Measurements from ENCODE around the gene MRPL23. TPM values are rescaled to one million over a fixed set of nuclear protein-coding genes. Genes with fewer than 3 reads are reported as not detected.

Gene MRPL23
- total RNA-seq, 1 donor from 2014 or later: 51.3 TPM

DNA sequence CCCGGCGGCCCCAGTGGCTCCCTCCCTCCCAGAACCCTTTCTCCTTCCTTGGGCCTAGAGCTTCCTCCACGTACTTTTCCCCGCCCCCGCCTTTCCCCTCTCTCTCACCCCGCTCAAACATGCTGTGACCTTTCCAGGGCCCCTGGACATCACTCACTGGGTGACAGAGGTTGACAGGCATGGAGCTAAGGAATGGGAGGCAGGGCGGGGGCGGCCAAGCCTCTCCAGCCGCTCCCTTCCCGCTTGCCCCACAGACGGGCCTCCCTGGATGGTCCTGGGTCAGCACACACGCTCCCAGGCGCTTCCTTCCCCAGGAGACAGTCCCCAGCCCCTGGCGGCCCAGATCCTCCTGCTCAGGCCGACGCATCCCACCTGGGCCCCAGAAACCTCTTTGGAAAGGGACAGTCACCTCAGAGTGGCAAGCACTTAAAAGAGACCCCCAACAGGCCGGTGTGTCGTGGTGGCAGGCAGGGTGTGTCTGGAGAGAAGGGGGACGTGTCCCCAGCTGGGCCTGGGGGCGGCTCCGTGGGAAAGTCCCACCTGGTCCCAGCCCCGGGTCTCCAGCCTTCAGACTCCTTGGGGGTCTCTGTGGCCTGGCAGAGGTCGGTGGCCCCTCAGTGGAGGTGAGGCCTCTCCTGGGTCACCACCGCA, 41.7 kb downstream of the MRPL23 start:
- intact Hi-C loops (cut with micrococcal nuclease): no loop called here

DNA sequence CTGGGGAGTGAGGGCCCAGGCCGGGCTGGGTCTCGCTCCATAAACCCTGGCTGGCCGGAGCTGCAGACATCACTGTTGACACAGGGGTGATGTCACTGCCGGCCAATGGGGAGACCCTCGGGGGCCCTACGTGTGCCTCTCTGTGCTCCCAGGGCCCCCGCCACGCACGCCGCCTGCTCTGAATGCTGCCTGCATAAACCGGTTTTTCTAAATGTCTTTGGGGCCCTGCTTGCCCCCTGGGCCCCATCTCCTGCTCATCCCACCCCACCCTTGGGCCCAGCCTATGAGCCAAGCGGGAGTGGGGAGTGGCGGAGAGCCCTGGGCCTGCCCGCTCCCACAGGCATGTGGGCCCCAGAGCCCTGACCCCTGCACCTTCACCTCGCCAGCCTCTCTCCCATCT, 42.8 kb downstream of the MRPL23 start:
- intact Hi-C loops (cut with micrococcal nuclease): no loop called here

DNA sequence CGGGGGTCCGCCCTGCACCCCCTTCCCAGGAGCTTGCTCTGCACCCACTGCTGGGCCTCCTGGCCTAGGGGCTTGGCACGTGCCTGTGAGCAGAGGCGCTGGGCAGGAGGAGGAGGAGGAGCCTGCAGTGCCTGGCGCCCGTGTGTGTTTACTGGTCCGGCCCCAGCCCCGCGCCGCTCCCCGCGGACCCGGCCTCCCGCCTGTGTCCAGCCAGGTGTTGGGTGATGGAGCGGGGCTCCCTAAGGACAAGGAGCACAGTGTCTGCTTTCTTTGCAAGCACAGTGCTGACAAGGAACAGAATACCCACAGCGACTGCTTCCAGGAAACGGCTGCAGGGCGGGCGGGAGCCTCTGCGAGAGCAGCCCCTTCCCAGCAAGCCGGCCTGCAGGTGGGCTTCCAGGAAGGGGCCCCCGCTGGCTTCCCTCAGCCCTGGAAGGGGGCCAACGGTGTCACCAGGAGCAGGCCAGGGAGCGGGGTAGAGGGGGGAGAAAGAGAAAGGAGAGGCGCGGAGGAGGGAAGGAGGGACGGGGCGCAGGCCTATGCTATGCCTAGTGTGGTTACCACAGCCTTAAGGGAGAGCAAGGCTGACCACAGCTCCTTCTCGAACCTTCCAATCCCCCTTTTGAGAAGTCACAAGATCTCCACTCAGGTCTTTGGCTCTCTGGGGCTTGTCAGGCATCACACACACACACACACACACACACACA, 43.9 kb downstream of the MRPL23 start:
- intact Hi-C loops (cut with micrococcal nuclease): no loop called here

DNA sequence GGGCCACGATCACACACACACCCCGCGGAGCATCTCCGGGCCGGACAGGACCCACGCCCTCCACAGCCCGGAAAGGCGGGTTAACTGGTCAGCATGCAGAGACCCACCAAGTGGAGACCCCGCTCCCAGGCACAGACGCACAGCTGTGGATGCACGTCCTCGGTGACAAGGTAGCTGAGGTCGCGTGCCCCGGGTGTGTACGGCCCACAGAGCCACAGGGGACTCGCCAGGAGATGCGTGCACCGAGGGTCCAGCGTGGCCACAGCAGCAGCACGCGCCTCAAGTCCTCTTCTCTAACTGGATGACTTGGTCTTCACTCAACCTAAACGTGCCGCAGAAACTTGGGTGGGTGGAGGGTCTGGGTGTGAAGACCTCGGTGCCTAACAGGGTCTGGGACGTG, 45.0 kb downstream of the MRPL23 start:
- intact Hi-C loops (cut with micrococcal nuclease): no loop called here

GRCh38 chr11:1994121-1994520, 47.0 kb downstream of the MRPL23 start:
- intact Hi-C loops (cut with micrococcal nuclease): no loop called here

- intact Hi-C loops (cut with micrococcal nuclease): no loop called here
These were observed 50.6 kb downstream of the MRPL23 start, which contains the start of gene H19 for GRCh38 chr11:1997755-1998154. Gene H19 (minus strand): TSS chr11:1997842.

GRCh38 chr11:1998290-1998689, 51.2 kb downstream of the MRPL23 start:
- intact Hi-C loops (cut with micrococcal nuclease): no loop called here

GRCh38 chr11:1998861-1999260, 51.7 kb downstream of the MRPL23 start:
- intact Hi-C loops (cut with micrococcal nuclease): no loop called here

DNA sequence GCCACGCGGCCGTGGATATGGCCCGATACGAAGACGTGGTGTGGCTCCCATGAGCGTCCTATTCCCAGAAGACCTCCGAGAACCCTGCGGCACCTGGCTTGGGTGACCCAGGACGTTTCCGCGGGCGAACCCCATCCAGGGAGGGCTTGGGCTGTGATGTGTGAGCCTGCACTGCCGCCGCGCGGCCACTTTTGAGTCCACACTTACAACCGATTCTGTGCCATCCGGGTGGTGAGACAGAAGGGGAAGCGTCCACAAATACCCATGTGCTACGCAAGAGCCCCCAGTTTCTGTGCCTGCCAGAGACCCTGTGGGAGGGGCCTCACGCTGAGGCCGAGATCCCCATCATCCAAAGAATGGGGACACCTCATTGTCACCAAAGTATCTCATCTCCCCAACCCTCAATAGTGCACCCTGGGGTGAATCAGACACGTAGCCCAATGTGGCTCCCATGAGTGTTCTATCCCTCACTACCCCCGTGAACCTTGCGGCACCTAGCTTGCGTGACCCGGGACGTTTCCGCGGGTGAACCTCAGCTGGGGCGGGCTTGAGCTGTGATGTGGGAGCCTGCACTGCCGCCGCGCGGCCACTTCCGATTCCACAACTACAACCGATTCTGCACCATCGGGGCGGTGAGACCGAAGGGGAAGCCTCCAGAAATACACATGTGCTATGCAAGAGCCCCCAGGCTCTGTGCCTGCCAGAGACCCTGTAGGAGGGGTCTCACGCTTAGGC, 55.1 kb downstream of the MRPL23 start:
- intact Hi-C loops (cut with micrococcal nuclease): no loop called here

DNA sequence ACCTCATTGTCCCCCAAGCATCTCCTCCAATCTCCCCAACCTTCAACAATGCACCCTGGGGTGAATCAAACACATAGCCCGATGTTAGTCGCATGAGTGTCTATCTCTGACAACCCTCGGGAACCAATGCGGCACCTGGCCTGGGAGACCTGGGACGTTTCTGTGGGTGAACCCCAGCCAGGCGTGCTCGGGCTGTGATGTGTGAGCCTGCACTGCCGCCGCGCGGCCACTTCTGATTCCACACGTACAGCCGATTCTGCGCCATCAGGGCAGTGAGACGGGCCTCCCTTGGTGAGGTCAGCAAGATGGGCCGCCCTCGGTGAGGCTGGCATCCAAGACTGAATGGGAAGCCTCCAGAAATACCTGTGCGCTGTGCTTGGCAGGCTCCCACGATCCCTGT, 55.7 kb downstream of the MRPL23 start:
- intact Hi-C loops (cut with micrococcal nuclease): no loop called here

DNA sequence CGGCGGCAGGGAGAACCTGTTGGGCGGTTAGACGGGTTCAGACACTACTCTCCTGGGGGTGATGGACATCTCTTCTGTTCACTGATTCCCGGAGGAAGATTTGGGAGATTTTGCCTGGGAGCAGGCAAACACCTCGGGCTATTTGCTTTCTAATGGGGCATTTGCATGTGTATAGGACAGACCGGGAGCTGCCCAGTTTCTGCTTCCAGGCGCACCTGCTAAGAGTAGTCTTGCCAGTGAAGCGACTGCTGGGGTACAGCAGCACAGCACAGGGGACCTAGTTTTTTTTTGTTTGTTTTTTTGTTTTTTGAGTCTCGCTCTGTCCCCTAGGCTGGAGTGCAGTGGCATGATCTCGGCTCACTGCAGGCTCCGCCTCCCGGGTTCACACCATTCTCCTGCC, 57.3 kb downstream of the MRPL23 start:
- intact Hi-C loops (cut with micrococcal nuclease): no loop called here

Other genes starting within 250 kb of the MRPL23 start
- gene IFITM10, start 196.7 kb upstream of the MRPL23 start, total RNA-seq: 1.2 and 1.8 TPM in 2 replicates
- gene CTSD, start 183.4 kb upstream of the MRPL23 start, total RNA-seq: 209 and 218 TPM in 2 replicates
- not detected in 2 replicates for gene SYT8, start 112.3 kb upstream of the MRPL23 start, total RNA-seq
- gene TNNI2, start 108.4 kb upstream of the MRPL23 start, total RNA-seq: not detected in 2 replicates
- 418 and 430 TPM in 2 replicates for gene LSP1, start 94.2 kb upstream of the MRPL23 start, total RNA-seq
- gene PRR33, start 55.4 kb upstream of the MRPL23 start, total RNA-seq: not detected in 2 replicates
- 6.1 and 6.7 TPM in 2 replicates for gene TNNT3, start 27.6 kb upstream of the MRPL23 start, total RNA-seq
- 0.41 TPM in 1 of 2 replicates, not detected in the other for gene H19, start 50.5 kb downstream of the MRPL23 start, total RNA-seq
- 0.17 and 0.32 TPM in 2 replicates for gene IGF2, start 192.1 kb downstream of the MRPL23 start, total RNA-seq
- not detected in 2 replicates for gene INS, start 213.9 kb downstream of the MRPL23 start, total RNA-seq
- gene TH, start 224.5 kb downstream of the MRPL23 start, total RNA-seq: not detected in 2 replicates

Data from T-helper 1 cell treated with Interleukin-12 subunit alpha and Interleukin-12 subunit beta and Interleukin-4 antibody, amounts not matched to agents 30 ng/mL and 1 ng/mL, for 36 hours (primary cell).